Stimulated activated CD8-positive, alpha-beta memory T cell treated with anti-CD3 and anti-CD28 coated beads, Interleukin-15, amount 100 ng/mL, for 48 hours (primary cell): Measurements from ENCODE around the gene KCNJ14.

Experiments used
- DNase-seq, 2 donors: peaks; one replicate each; pipeline ENCODE4 v3.0.0-alpha.2; 2020; ENCODE audit warnings: low read depth in 2 of 2

Gene KCNJ14

GRCh38 chr19:48445606-48446481 is 9.5 kb upstream of the KCNJ14 start, which contains the start of gene GRWD1:
GRWD1 (plus strand) TSS chr19:48445983; CDS start chr19:48446006, 23 bp downstream.
- peak; percentile 88 for DNase-seq

DNA sequence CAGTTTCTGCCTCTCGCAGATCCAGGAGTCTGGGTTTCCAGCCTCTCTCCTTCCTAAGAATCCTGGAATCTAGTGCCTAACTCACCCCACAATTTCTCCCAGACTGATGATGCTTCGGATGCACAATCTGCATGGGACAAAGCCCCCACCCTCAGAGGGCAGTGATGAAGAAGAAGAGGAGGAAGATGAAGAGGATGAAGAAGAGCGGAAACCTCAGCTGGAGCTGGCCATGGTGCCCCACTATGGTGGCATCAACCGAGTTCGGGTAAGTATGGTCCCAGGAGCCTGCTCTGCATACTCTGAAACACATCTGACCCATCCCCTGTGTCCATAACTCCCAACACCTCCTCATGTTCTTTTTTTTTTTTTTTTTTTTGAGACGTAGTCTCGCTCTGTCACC is 8.8 kb upstream of the KCNJ14 start:
- DNase-seq: no peak

DNA sequence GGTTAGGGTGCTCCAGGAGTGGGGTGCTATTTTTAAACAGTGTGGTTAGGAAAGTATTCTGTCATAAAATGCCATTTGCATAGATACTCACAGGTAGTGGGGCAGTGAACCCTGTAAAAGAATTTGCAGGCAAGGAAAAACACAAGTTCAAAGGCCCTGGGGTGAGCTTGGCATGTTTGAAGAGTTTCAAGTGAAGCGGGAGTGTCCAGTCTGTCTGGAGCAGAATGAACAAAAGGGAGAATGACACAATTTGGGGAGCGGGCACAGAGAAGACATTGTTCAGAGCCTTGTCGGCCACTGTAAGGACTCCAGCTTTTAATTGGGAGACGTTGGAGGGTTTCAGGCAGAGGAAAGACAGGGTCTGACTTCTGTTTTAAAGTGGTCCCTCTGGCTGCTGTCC is 6.8 kb upstream of the KCNJ14 start:
- DNase-seq: no peak

DNA sequence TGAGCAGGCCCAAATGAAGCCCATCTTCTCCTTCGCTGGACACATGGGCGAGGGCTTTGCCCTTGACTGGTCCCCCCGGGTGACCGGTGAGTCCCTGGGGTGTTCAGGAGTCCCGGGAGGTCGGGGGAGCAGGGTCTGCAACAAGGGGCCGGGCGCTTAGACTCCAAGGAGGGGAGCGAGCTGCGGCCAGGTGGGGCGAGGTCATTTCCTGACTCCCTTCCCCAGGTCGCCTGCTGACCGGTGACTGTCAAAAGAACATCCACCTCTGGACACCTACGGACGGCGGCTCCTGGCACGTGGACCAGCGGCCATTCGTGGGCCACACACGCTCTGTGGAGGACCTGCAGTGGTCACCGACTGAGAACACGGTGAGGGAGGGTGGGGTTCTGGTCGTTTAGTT is 4.9 kb upstream of the KCNJ14 start:
- no peak for DNase-seq

DNA sequence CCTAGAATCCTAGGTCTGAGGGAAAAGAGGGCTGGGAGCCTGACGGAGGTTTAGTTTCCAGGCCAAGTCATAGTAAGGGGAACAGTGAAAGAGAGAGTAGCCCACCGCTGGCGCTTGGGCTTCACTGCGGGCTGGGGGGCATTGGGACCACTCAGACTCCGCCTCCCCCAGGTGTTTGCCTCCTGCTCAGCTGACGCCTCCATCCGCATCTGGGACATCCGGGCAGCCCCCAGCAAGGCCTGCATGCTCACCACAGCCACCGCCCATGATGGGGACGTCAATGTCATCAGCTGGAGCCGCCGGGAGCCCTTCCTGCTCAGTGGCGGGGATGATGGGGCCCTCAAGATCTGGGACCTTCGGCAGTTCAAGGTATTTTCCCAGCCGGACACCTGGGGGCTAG is 4.5 kb upstream of the KCNJ14 start:
- DNase-seq: no peak

GRCh38 chr19:48451624-48452023 is 3.8 kb upstream of the KCNJ14 start:
- DNase-seq: no peak

DNA sequence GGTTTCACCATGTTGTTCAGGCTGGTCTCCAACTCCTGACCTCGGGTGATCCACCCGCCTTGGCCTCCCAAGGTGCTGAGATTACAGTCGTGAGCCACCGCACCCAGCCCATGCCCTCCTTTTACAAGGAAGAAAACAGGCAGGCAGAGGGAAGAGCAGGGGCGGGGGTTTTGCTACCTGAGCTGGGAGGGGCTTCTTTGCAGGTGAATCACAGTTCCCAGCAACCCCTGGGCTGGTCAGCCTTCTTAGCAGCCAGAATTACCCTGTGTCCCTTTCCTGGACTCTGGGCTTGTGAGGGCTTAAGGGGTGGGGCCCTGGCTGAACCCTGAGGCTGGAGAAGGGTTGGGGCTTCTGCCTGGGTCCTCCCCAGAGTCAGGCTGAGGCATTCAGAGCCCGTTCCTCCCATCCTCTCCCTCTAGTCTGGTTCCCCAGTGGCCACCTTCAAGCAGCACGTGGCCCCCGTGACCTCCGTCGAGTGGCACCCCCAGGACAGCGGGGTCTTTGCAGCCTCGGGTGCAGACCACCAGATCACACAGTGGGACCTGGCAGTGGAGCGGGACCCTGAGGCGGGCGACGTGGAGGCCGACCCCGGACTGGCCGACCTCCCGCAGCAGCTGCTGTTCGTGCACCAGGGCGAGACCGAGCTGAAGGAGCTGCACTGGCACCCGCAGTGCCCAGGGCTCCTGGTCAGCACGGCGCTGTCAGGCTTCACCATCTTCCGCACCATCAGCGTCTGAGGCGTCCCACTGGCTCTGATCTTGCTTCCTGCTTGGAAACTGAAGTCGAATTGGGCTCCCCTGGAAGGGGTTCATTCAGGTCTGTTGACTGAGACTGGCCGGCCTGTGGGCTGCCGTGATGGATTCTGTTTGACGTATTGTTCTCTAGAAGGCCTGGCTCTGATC is 2.8 kb upstream of the KCNJ14 start:
- DNase-seq: no peak

DNA sequence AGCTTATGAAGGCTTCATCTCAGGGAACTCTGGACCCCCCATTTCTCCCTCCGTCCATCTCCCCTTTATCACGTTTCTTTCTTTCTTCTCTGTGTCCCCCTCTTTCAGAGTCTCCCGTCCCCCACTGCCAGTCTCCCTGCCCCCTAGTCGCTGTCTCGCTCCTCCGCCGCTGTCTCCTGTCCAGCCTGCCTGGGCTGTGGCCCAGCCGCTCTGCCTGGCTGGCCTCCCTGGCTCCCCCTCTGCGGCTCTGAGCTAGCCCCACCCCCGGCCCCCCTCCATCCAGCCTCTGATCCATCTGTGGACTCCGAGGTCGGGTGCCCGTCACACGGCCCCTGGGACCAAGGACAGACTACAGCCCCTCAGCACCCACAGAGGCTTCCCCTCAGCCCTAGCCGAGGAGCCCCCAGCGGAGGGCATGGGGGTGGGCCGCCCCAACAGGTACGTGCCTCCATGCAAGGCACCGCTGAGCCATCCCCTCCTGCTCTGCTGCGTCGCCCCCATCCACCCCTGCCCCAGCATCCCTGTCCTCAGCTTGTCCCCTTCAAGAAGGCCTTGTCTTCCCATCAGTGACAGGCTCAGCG is 1.1 kb upstream of the KCNJ14 start:
- DNase-seq: no peak

DNA sequence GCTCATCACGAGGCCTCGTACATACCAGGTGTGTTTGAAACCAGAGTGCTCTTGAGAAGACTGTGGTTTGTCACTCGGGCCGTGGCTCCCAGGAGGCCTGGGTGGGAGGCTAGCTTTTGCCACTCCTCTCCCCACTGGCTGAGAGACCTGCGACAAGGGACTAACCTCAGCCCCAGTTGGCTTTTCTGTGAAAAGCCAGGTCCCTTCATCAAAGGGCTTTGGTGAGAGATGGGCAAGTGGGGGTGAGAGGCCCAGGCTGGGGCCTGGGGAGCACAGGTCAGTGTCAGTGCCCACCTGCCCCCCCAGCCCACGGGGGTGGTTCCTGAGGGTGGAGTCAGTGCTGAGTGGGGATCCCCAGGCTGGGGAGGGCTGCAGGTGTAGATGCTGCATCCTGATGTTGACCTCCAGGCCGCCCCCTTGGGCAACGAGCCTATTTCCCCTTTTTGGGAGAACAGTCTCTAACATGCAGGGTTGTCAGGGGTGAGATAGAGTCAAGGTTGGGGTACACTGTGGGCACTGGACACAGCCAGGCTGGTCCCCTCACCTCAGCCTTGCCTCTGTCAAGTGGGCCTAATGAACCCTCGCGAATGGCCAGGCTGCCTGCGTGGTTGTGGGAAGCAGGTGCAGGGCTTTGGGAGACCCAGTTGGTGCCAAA is 661 bp downstream of the KCNJ14 start:
- DNase-seq: no peak

- DNase-seq: no peak
These were observed 1.5 kb downstream of the KCNJ14 start for GRCh38 chr19:48456864-48457263.

GRCh38 chr19:48458016-48458415 is 2.6 kb downstream of the KCNJ14 start:
- DNase-seq: no peak

- DNase-seq: no peak
These were observed 6.2 kb downstream of the KCNJ14 start for GRCh38 chr19:48461651-48461981.

DNA sequence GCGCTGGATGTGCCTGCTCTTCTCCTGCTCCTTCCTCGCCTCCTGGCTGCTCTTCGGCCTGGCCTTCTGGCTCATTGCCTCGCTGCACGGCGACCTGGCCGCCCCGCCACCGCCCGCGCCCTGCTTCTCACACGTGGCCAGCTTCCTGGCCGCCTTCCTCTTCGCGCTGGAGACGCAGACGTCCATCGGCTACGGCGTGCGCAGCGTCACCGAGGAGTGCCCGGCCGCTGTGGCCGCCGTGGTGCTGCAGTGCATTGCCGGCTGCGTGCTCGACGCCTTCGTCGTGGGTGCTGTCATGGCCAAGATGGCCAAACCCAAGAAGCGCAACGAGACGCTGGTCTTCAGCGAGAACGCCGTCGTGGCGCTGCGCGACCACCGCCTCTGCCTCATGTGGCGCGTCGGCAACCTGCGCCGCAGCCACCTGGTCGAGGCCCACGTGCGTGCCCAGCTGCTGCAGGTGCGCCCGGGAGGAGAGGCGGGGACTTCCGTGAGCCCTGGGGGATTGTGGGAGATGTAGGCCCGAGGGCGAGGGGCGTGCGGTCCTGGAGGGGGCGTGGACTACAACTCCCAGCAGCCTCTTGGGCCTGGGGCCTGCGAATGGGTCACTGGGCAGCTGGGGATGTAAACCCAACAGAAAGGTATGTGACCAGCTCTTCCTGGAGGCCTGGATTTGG is 6.7 kb downstream of the KCNJ14 start:
- no peak for DNase-seq

DNA sequence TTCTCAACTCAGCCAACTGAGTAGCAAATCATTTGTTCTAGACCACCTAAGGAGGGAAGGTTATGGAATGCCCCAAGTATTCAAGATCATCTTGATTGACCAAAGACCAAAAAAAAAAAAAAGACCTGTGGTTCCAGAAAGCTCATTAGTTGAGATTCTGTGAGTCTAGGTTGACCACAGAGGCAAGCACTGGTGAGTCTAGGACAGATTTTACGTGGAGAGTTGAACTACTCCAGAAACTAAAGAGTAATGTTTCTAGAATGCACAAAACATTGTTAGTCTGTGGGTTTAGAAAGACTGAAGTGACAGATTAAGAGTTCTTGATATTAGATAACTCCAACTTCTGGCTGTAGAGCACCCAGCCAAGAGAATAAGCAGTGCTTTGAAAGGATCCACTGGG is 9.8 kb downstream of the KCNJ14 start:
- DNase-seq: no peak

- no peak for DNase-seq
These were observed 11.4 kb downstream of the KCNJ14 start for GRCh38 chr19:48466561-48467325.

- DNase-seq: peak; percentile 100
These were observed 13.5 kb downstream of the KCNJ14 start for GRCh38 chr19:48468772-48469288.

DNA sequence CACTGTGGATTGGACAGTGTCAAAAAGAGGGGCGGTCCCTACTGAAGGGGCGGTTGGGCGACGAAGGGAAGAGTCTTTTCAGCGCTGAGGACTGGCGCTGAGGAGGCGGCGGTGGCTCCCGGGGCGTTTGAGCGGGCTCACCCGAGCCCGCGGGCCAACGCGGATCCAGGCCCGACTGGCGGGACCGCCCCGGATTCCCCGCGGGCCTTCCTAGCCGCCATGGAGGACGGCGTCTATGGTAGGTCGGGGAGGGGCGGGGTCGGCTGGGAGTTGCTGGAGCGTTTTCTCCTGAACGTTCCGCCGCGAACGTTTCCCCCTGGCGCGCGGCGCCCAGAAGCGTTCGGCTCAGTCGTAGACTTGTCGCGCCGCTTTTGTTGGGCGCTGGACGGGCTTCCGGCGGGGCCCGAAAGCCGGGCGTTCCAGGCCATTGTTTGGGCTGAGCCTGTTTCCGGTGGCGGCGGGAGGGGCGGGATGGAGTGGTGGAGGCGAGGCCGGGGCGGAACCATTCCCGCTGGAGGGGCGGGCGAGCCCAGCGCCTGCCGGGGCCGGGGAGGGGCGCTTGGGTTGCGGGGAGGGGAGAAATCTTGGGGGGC is 14.0 kb downstream of the KCNJ14 start, which contains the start of gene CYTH2:
Gene CYTH2 (plus strand): TSS at position 81 of the 593 bp plus-strand sequence. CDS start 139 bp downstream, at position 220.
- peak; percentile 60 to 67 for DNase-seq

- no peak for DNase-seq
These were observed 14.7 kb downstream of the KCNJ14 start for GRCh38 chr19:48469934-48470680.

DNA sequence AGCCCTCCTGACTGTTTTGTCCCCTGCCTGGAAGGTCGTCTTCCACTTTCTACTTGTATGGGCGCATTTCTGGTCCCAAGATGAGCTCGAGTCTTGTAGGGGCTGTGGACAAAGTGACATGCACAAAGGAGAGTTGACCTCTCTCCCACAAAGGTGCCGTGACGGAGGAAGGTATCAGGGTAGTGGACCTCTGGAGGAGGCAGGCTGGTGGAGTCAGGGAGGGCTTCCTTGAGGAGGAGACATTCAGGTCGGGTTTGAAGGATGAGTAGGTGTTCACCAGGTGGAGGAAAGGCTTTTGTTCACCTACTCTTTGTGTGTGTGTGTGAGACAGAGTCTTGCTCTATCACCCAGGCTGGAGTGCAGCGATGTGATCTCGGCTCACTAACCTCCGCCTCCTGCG is 15.5 kb downstream of the KCNJ14 start:
- no peak for DNase-seq
